Endothelial cell of umbilical vein (primary cell): ENCODE results near the gene USP30.

Experiments used
- EZH2 ChIP-seq: IDR thresholded peaks from 2 replicates; pipeline ENCODE4 v1.6.1; 2012; ENCODE audit warnings: borderline replicate concordance, low read depth, mild to moderate bottlenecking, moderate library complexity, low read length, inconsistent platforms; ENCODE audit not compliant: severe bottlenecking
- POLR2A ChIP-seq: IDR thresholded peaks from 2 replicates; pipeline ENCODE4 v1.6.1; 2012; ENCODE audit warnings: low read depth, mild to moderate bottlenecking, control low read depth, low read length
- POLR2AphosphoS5 ChIP-seq: IDR thresholded peaks from 2 replicates; pipeline ENCODE4 v1.6.1; 2012; ENCODE audit warnings: low read depth, mild to moderate bottlenecking, control low read depth, low read length, moderate library complexity; ENCODE audit not compliant: insufficient read depth
- TF ChIP-seq, protein P1 (sequence below), 2 donors: IDR thresholded peaks; 1 replicate in 1 of 2; 2 replicates in 1 of 2; pipeline ENCODE4 v1.5.1; 2011; ENCODE audit warnings: low read length in 2 of 2, mild to moderate bottlenecking in 2 of 2, moderate library complexity in 2 of 2, control low read depth in 1 of 2, inconsistent platforms in 1 of 2, low read depth in 1 of 2; ENCODE audit not compliant: insufficient read depth in 1 of 2; ENCODE audit errors: extremely low read depth in 1 of 2

DNA sequence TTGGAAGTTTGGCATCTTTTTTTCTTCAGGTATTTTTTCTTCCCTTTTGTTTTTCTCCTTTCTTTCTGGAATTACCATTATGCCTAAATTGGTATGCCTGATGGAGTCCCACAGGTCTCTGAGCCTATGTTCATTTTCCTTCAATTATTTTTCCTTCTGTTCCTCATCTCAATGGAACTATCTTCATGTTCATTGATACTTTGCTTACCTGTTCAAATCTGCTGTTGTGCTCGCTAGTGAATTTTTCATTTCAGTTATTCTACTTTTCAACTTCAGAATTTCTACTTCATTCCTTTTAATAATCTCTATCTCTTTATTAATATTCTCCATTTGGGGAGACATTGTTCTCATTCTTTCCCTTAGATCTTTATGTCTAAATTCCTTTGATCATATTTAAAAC lies 15.4 kb upstream of the USP30 start:
- TF ChIP-seq, protein P1, sequence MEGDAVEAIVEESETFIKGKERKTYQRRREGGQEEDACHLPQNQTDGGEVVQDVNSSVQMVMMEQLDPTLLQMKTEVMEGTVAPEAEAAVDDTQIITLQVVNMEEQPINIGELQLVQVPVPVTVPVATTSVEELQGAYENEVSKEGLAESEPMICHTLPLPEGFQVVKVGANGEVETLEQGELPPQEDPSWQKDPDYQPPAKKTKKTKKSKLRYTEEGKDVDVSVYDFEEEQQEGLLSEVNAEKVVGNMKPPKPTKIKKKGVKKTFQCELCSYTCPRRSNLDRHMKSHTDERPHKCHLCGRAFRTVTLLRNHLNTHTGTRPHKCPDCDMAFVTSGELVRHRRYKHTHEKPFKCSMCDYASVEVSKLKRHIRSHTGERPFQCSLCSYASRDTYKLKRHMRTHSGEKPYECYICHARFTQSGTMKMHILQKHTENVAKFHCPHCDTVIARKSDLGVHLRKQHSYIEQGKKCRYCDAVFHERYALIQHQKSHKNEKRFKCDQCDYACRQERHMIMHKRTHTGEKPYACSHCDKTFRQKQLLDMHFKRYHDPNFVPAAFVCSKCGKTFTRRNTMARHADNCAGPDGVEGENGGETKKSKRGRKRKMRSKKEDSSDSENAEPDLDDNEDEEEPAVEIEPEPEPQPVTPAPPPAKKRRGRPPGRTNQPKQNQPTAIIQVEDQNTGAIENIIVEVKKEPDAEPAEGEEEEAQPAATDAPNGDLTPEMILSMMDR (IDR thresholded peaks at IDR 0.05; ENCODE audit: extremely low read depth in 1 of 2, insufficient read depth in 1 of 2, low read depth in 1 of 2, low read length in 2 of 2): no peak
- TF ChIP-seq POLR2A (no peak), POLR2AphosphoS5 (no peak), EZH2 (no peak)
